KMS-11 (cell line): ENCODE data around the gene PCSK5.

Experiments
- H2AFZ ChIP-seq: fragments of 200-600 bp; sonication (generic); 2 replicates; pipeline ENCODE4 v1.6.1; 2016; ENCODE audit warnings: antibody characterized with exemption, mixed run types, low read depth
- H3K27ac ChIP-seq: fragments of 200-600 bp; sonication (generic); 2 replicates; pipeline ENCODE4 v1.6.1; 2016; ENCODE audit warnings: mild to moderate bottlenecking, mixed run types
- H3K27me3 ChIP-seq: fragments of 200-600 bp; sonication (generic); 2 replicates; pipeline ENCODE4 v1.6.1; 2017; ENCODE audit warnings: mild to moderate bottlenecking, low read depth, mixed run types, moderate library complexity; ENCODE audit not compliant: insufficient read depth
- H3K36me3 ChIP-seq: fragments of 200-600 bp; sonication (generic); 2 replicates; pipeline ENCODE4 v1.6.1; 2017; ENCODE audit warnings: mild to moderate bottlenecking, mixed run types; ENCODE audit not compliant: insufficient read depth
- H3K4me1 ChIP-seq: fragments of 200-600 bp; sonication (generic); 2 replicates; pipeline ENCODE4 v1.6.1; 2016; ENCODE audit warnings: mild to moderate bottlenecking, low read depth, mixed run types; ENCODE audit not compliant: poor library complexity, severe bottlenecking
- H3K4me2 ChIP-seq: fragments of 200-600 bp; sonication (generic); 2 replicates; pipeline ENCODE4 v1.7.0; 2016; ENCODE audit warnings: mild to moderate bottlenecking, mixed run types
- H3K4me3 ChIP-seq: fragments of 200-600 bp; sonication (generic); IDR thresholded peaks from 2 replicates; pipeline ENCODE4 v1.6.1; 2017; ENCODE audit warnings: low read depth, low read length, mixed read lengths; ENCODE audit not compliant: insufficient read depth
- H3K79me2 ChIP-seq: fragments of 200-600 bp; sonication (generic); 2 replicates; pipeline ENCODE4 v1.6.1; 2016; ENCODE audit warnings: low read depth, mixed run types; ENCODE audit not compliant: insufficient read depth
- H3K9ac ChIP-seq: fragments of 200-600 bp; sonication (generic); 2 replicates; pipeline ENCODE4 v1.6.1; 2016; ENCODE audit warnings: mild to moderate bottlenecking, mixed run types
- H4K20me1 ChIP-seq: fragments of 200-600 bp; sonication (generic); 2 replicates; pipeline ENCODE4 v1.6.1; 2016; ENCODE audit warnings: mild to moderate bottlenecking, mixed run types; ENCODE audit not compliant: insufficient read depth
- TF ChIP-seq, protein P1 (sequence below): fragments of 200-600 bp; sonication (generic); conservative IDR thresholded peaks from 2 replicates; pipeline ENCODE4 v1.6.1; 2017; ENCODE audit warnings: low read depth, mild to moderate bottlenecking, antibody characterized with exemption, low read length, moderate library complexity, mixed read lengths

Gene PCSK5

DNA sequence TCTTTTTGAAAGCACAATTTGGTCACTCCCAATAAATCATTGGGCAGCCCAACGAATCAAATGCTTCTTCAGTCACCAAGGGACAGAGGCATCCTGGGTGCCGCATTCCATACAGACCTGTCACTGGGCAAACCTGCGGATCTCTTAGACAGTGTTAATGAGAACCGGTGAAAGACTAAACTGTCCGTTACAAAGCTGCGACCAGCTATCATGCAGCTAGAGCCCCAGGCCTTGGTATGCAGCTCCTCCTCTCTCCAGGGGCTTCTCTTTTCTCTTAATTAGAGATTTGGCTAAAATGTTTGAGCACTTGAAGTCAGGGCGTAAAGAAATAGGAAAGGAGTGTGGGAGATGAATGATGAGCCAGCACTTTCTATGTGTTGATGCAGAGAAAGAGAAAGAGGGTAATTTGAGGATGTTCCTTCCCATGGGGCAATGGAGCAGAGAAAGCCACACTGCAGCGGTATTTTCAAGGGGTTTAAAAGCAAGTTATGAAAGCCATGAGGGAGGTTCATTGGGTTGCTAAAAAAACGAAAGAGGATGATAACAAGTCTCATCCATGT is 328.5 kb downstream of the PCSK5 start:
- no peak overlapping the region for H3K27ac ChIP-seq
- no peak overlapping the region for H2AFZ ChIP-seq
- no peaks in the 10 kb centered on the region for H3K79me2 ChIP-seq
- H3K4me1 ChIP-seq = no peaks in the 10 kb centered on the region
- TF ChIP-seq, protein P1, sequence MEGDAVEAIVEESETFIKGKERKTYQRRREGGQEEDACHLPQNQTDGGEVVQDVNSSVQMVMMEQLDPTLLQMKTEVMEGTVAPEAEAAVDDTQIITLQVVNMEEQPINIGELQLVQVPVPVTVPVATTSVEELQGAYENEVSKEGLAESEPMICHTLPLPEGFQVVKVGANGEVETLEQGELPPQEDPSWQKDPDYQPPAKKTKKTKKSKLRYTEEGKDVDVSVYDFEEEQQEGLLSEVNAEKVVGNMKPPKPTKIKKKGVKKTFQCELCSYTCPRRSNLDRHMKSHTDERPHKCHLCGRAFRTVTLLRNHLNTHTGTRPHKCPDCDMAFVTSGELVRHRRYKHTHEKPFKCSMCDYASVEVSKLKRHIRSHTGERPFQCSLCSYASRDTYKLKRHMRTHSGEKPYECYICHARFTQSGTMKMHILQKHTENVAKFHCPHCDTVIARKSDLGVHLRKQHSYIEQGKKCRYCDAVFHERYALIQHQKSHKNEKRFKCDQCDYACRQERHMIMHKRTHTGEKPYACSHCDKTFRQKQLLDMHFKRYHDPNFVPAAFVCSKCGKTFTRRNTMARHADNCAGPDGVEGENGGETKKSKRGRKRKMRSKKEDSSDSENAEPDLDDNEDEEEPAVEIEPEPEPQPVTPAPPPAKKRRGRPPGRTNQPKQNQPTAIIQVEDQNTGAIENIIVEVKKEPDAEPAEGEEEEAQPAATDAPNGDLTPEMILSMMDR = no peak
- no peak overlapping the region for H3K4me2 ChIP-seq
- H3K4me3 ChIP-seq = no peak overlapping the region
- H3K27me3 ChIP-seq = no peaks in the 10 kb centered on the region
- no peaks in the 10 kb centered on the region for H3K36me3 ChIP-seq
- H4K20me1 ChIP-seq = no peaks in the 10 kb centered on the region
- H3K9ac ChIP-seq = no peak overlapping the region

DNA sequence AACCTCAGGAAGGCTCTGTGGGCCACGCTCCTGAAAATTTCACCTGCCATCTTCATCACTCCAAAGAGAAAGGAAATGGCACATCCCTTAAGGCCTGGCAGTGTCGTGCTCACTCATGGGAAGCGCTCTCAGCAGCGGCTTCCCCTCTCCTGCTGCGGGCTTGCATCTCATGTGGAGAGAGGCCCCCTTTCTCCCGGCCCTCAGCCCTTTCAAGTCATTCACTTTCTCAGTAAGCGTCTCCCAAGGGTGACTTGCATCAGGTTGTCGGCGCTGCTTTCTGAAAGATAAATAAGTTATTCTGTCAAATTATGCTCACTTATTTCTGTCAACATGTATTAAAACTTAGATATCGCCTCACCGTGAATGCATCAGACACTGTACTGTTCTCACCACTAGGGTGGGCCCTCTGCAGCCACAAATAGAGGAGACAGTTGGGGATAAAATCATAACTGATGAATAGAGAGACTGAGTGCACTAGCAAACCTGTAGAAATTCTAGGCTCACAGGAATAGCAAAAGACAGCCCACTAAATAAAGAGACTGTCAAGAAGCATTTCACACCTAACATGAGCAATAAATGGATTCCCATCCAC is 329.2 kb downstream of the PCSK5 start:
- Histone ChIP-seq H3K4me1 (no peaks in the 10 kb centered on the region), H3K79me2 (no peaks in the 10 kb centered on the region), H3K27ac (no peak overlapping the region), H2AFZ (no peak overlapping the region), H3K36me3 (no peaks in the 10 kb centered on the region), H3K9ac (no peak overlapping the region), H3K4me3 (no peak overlapping the region), H3K4me2 (no peak overlapping the region), H4K20me1 (no peaks in the 10 kb centered on the region), H3K27me3 (no peaks in the 10 kb centered on the region)
- TF ChIP-seq, protein P1 = no peak

DNA sequence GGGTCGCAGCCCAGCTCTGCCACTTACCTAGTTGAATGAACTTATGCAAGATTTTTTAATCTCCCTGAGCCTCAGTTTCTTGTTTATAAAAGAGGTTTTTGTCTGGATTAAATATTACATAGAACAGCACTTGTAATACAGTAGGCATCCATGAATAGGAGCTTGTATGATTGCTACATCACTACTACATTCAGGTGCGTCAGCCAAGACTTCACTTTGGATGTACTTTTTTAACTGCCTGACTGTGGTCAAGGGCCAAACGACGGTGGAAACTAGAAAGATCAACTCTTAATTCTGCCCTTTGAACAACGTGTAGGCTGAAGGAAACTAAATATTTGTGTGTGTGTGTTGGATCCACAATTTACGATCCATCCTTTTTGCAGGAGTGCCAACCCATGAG is 330.9 kb downstream of the PCSK5 start:
- H3K36me3 ChIP-seq = no peaks in the 10 kb centered on the region
- H3K9ac ChIP-seq = no peak overlapping the region
- no peaks in the 10 kb centered on the region for H4K20me1 ChIP-seq
- no peaks in the 10 kb centered on the region for H3K4me1 ChIP-seq
- H3K27ac ChIP-seq = no peak overlapping the region
- TF ChIP-seq, protein P1 = no peak
- no peak overlapping the region for H3K4me2 ChIP-seq
- no peak overlapping the region for H2AFZ ChIP-seq
- H3K27me3 ChIP-seq = no peaks in the 10 kb centered on the region
- no peak overlapping the region for H3K4me3 ChIP-seq
- no peaks in the 10 kb centered on the region for H3K79me2 ChIP-seq

DNA sequence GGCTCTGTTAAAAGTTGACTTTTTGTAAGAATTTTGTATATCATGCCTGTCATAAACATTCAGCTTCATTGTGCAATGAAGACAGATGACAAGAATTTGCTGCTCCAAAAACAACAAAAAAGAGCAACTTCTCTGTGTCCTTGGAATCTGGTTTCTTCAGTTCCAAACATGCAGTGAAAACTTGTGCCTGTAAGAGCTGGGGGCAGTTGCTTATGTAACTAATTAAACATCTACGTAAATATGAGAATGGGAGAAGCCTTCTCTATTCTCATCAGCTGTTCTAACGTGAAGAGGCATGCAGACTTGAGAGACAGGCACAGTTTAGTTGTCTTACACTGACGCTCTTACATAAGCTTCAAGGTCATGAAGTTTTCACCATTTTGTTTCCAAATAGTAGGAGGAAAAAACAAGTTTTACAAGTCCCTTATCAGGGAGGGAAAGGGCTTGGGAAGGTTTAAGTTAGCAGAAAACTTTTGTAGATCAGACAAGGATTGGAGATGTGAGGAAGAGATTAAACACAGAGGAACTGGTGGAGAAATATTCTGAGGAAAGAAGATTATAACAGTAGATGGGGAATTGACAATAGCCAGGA is 333.4 kb downstream of the PCSK5 start:
- no peak overlapping the region for H3K4me3 ChIP-seq
- TF ChIP-seq, protein P1 = no peak
- H3K36me3 ChIP-seq = no peaks in the 10 kb centered on the region
- H3K4me2 ChIP-seq = no peak overlapping the region
- no peaks in the 10 kb centered on the region for H3K27me3 ChIP-seq
- H3K4me1 ChIP-seq = no peaks in the 10 kb centered on the region
- H3K9ac ChIP-seq = no peak overlapping the region
- H4K20me1 ChIP-seq = no peaks in the 10 kb centered on the region
- no peak overlapping the region for H3K27ac ChIP-seq
- no peaks in the 10 kb centered on the region for H3K79me2 ChIP-seq
- no peak overlapping the region for H2AFZ ChIP-seq
